GM18520 (cell line): Measurements from ENCODE around the gene LRCH1.

Experiments used
- ATAC-seq: cut with Tn5 transposase; IDR thresholded peaks from one replicate; pipeline ENCODE4 v1.9.1; 2021; ENCODE audit not compliant: unreplicated experiment

The LRCH1 gene

GRCh38 chr13:46592385-46592784 lies 39.4 kb downstream of the LRCH1 start:
- ATAC-seq: no peak

- no peak for ATAC-seq
Observed at GRCh38 chr13:46593398-46593797, 40.4 kb downstream of the LRCH1 start.

- no peak for ATAC-seq
Observed at GRCh38 chr13:46594374-46595078, 41.6 kb downstream of the LRCH1 start.

GRCh38 chr13:46595136-46595884 lies 42.3 kb downstream of the LRCH1 start:
- no peak for ATAC-seq

- ATAC-seq: no peak
Observed at GRCh38 chr13:46595885-46596275, 42.9 kb downstream of the LRCH1 start.

GRCh38 chr13:46596466-46596865 lies 43.5 kb downstream of the LRCH1 start:
- no peak for ATAC-seq

GRCh38 chr13:46598140-46598819 lies 45.3 kb downstream of the LRCH1 start:
- ATAC-seq: peak; percentile 19

- ATAC-seq: peak; percentile 28
Observed at GRCh38 chr13:46598820-46599180, 45.8 kb downstream of the LRCH1 start.

- no peak for ATAC-seq
Observed at GRCh38 chr13:46600943-46601311, 48.0 kb downstream of the LRCH1 start.

- ATAC-seq: no peak
Observed at GRCh38 chr13:46602531-46602930, 49.6 kb downstream of the LRCH1 start.

- ATAC-seq: no peak
Observed at GRCh38 chr13:46603165-46603603, 50.2 kb downstream of the LRCH1 start.

- no peak for ATAC-seq
Observed at GRCh38 chr13:46604226-46604990, 51.4 kb downstream of the LRCH1 start.

GRCh38 chr13:46605076-46605824 lies 52.3 kb downstream of the LRCH1 start:
- ATAC-seq: no peak

GRCh38 chr13:46605825-46606554 lies 53.0 kb downstream of the LRCH1 start:
- peak; percentile 54 for ATAC-seq

GRCh38 chr13:46606970-46607369 lies 54.0 kb downstream of the LRCH1 start:
- ATAC-seq: no peak

- no peak for ATAC-seq
Observed at GRCh38 chr13:46607768-46608564, 55.0 kb downstream of the LRCH1 start.

GRCh38 chr13:46609052-46609451 lies 56.1 kb downstream of the LRCH1 start:
- ATAC-seq: no peak

GRCh38 chr13:46609726-46610125 lies 56.8 kb downstream of the LRCH1 start:
- no peak for ATAC-seq

GRCh38 chr13:46612267-46612666 lies 59.3 kb downstream of the LRCH1 start:
- ATAC-seq: no peak
